Suprapubic skin (tissue), 4 donors: ENCODE results near the gene ATP2A2. TPM values are rescaled to one million over a fixed set of nuclear protein-coding genes. Genes with fewer than 3 reads are reported as not detected.
A peak's percentile ranks its signal among the peaks of the same experiment; 100 is the strongest.
"Not testable (repeated sequence)": the region's sequence is repeated elsewhere in the genome, so short reads cannot be mapped to it uniquely, and the experiment has no call there.

Experiments
- DNase-seq, 2 donors: peaks; one replicate each; pipeline ENCODE4 v3.0.0-alpha.2; 2019; ENCODE audit warnings: low spot score in 2 of 2
- H3K27ac ChIP-seq: fragments of 200-600 bp; sonication (generic); one replicate; pipeline ENCODE4 v1.5.1; 2019
- H3K27me3 ChIP-seq: fragments of 200-600 bp; sonication (generic); one replicate; pipeline ENCODE4 v1.5.1; 2019
- H3K36me3 ChIP-seq: fragments of 200-600 bp; sonication (generic); one replicate; pipeline ENCODE4 v1.5.1; 2019
- H3K4me1 ChIP-seq: fragments of 200-600 bp; sonication (generic); one replicate; pipeline ENCODE4 v1.5.1; 2019
- H3K4me3 ChIP-seq: fragments of 200-600 bp; sonication (generic); one replicate; pipeline ENCODE4 v1.5.1; 2019; ENCODE audit warnings: mild to moderate bottlenecking
- H3K9me3 ChIP-seq: fragments of 200-600 bp; sonication (generic); one replicate; pipeline ENCODE4 v1.5.1; 2019
- CTCF ChIP-seq, 2 donors: fragments of 200-600 bp in 1 of 2; fragments of 450-650 bp in 1 of 2; sonication (generic) in 1 of 2; IDR thresholded peaks; one replicate each; pipeline ENCODE4 v1.5.1; 2016 to 2019; ENCODE audit warnings: antibody characterized with exemption in 2 of 2, mild to moderate bottlenecking in 1 of 2, moderate library complexity in 1 of 2
- EP300 ChIP-seq: sonication (generic); formaldehyde crosslinking; IDR thresholded peaks from one replicate; pipeline ENCODE4 v1.6.1; 2017; ENCODE audit warnings: antibody characterized with exemption
- POLR2A ChIP-seq, 2 donors: fragments of 450-650 bp; IDR thresholded peaks; one replicate each; pipeline ENCODE4 v1.6.1; 2017; ENCODE audit warnings: antibody characterized with exemption in 2 of 2, mild to moderate bottlenecking in 2 of 2, moderate library complexity in 2 of 2
- POLR2AphosphoS5 ChIP-seq, 3 donors: sonication (generic); formaldehyde crosslinking; IDR thresholded peaks; one replicate each; pipeline ENCODE4 v1.6.1; 2017; ENCODE audit warnings: antibody characterized with exemption in 3 of 3
- WGBS: methylation state at CpG from one replicate; pipeline ENCODE4 v1.1.5; 2018; 5-methylcytosine and 5-hydroxymethylcytosine counted together
- total RNA-seq, 4 donors: library from RNA; depleted of rRNA; stranded (reverse); fragments of >200 nt; gene quantifications; one replicate each; pipeline ENCODE4 v1.1.0, GENCODE V29; 2016

ATP2A2 gene
- total RNA-seq, 4 donors from 2014 or later: 95.9 to 138 (median 118) TPM

GRCh38 chr12:110252716-110253115 is 28.3 kb upstream of the ATP2A2 start:
- no peaks in the 10 kb centered on the region for H3K27me3 ChIP-seq
- WGBS: 93% methylated on average over 9 of the region's 9 CpGs
- H3K4me3 ChIP-seq: no peak overlapping the region
- no peak for DNase-seq
- no peaks in the 10 kb centered on the region for H3K36me3 ChIP-seq
- TF ChIP-seq POLR2AphosphoS5 (IDR thresholded peaks at IDR 0.05) (no peak), EP300 (no peak), POLR2A (IDR thresholded peaks at IDR 0.05) (no peak), CTCF (IDR thresholded peaks at IDR 0.05) (no peak)
- H3K9me3 ChIP-seq: no peaks in the 10 kb centered on the region
- H3K27ac ChIP-seq: no peak overlapping the region
- peaks cover 28% of the 10 kb centered on the region for H3K4me1 ChIP-seq

- TF ChIP-seq POLR2A (IDR thresholded peaks at IDR 0.05) (no peak), EP300 (no peak), POLR2AphosphoS5 (IDR thresholded peaks at IDR 0.05) (no peak), CTCF (IDR thresholded peaks at IDR 0.05) (no peak)
- no peak for DNase-seq
- Histone ChIP-seq H3K27me3 (no peaks in the 10 kb centered on the region), H3K27ac (no peak overlapping the region), H3K4me3 (no peak overlapping the region), H3K4me1 (peaks cover 23% of the 10 kb centered on the region), H3K36me3 (no peaks in the 10 kb centered on the region), H3K9me3 (no peaks in the 10 kb centered on the region)
- 56% methylated on average over 9 of the region's 9 CpGs for WGBS
These were observed 27.9 kb upstream of the ATP2A2 start for GRCh38 chr12:110253176-110253575.

- Histone ChIP-seq H3K27me3 (no peaks in the 10 kb centered on the region), H3K4me3 (no peak overlapping the region), H3K36me3 (no peaks in the 10 kb centered on the region), H3K4me1 (peaks cover 5% of the 10 kb centered on the region), H3K9me3 (no peaks in the 10 kb centered on the region), H3K27ac (no peak overlapping the region)
- WGBS: 96% methylated on average over 6 of the region's 6 CpGs
- no peak for DNase-seq
- no peak for TF ChIP-seq POLR2AphosphoS5 (IDR thresholded peaks at IDR 0.05)
- no peak for TF ChIP-seq POLR2A (IDR thresholded peaks at IDR 0.05)
- no peak for TF ChIP-seq EP300
- TF ChIP-seq CTCF (IDR thresholded peaks at IDR 0.05): no peak
These were observed 26.0 kb upstream of the ATP2A2 start for GRCh38 chr12:110254971-110255540.

GRCh38 chr12:110255890-110256456 is 25.1 kb upstream of the ATP2A2 start:
- DNase-seq, H3K4me3 ChIP-seq, H3K27me3 ChIP-seq, H3K9me3 ChIP-seq, H3K27ac ChIP-seq, H3K36me3 ChIP-seq, H3K4me1 ChIP-seq: not testable (repeated sequence)
- WGBS: 94% methylated on average over 11 of the region's 11 CpGs

- TF ChIP-seq CTCF (IDR thresholded peaks at IDR 0.05) (no peak), POLR2AphosphoS5 (IDR thresholded peaks at IDR 0.05) (no peak), POLR2A (IDR thresholded peaks at IDR 0.05) (no peak), EP300 (no peak)
- no peak for DNase-seq
- Histone ChIP-seq H3K27me3 (no peaks in the 10 kb centered on the region), H3K27ac (peak overlapping the region; percentile 56), H3K9me3 (no peaks in the 10 kb centered on the region), H3K4me3 (no peak overlapping the region), H3K36me3 (no peaks in the 10 kb centered on the region), H3K4me1 (no peaks in the 10 kb centered on the region)
- 81% methylated on average over 11 of the region's 12 CpGs for WGBS
These were observed 24.1 kb upstream of the ATP2A2 start for GRCh38 chr12:110256780-110257431.
